HG03439 (cell line): Measurements from ENCODE around the gene CCL16.
"Not testable (repeated sequence)": the region's sequence is repeated elsewhere in the genome, so short reads cannot be mapped to it uniquely, and the experiment has no call there.

ENCODE experiments used
- ATAC-seq: cut with Tn5 transposase; IDR thresholded peaks from one replicate; pipeline ENCODE4 v1.9.1; 2021; ENCODE audit warnings: mild to moderate bottlenecking, moderate library complexity; ENCODE audit not compliant: unreplicated experiment

CCL16 gene

GRCh38 chr17:35942588-35943186 lies 38.6 kb downstream of the CCL16 start:
- ATAC-seq: no peak

GRCh38 chr17:35938492-35938891 lies 42.8 kb downstream of the CCL16 start:
- not testable (repeated sequence) for ATAC-seq

- no peak for ATAC-seq
Observed at GRCh38 chr17:35936063-35936462, 45.2 kb downstream of the CCL16 start.

- no peak for ATAC-seq
Observed at GRCh38 chr17:35934760-35935159, 46.5 kb downstream of the CCL16 start.

GRCh38 chr17:35932586-35932985 lies 48.7 kb downstream of the CCL16 start:
- no peak for ATAC-seq

- no peak for ATAC-seq
Observed at GRCh38 chr17:35931794-35932425, 49.4 kb downstream of the CCL16 start.

- ATAC-seq: peak; percentile 66
Observed at GRCh38 chr17:35930211-35931065, 50.9 kb downstream of the CCL16 start, which contains the start of gene RDM1. Gene RDM1, minus strand, starts transcription at chr17:35930773. Its CDS starts 46 bp downstream, at chr17:35930727.

- no peak for ATAC-seq
Observed at GRCh38 chr17:35927714-35928113, 53.6 kb downstream of the CCL16 start.
